GM13977 (cell line): ENCODE results near the gene ASXL3.

ENCODE experiments used
- DNase-seq: peaks from one replicate; pipeline ENCODE4 v3.0.0; 2012; ENCODE audit warnings: low spot score
- in situ Hi-C: fragments of 300-500 bp; cut with MboI; formaldehyde crosslinking; loops from one replicate; pipeline ENCODE4 v1.12.0; 2022; ENCODE audit warnings: low sequenced_read_pairs, low pct_unique_long_range_greater_than_20kb, mixed read lengths, inconsistent platforms; ENCODE audit not compliant: unreplicated experiment
- TF ChIP-seq, protein P1 (sequence below): IDR thresholded peaks from 2 replicates; pipeline ENCODE4 v1.5.1; 2012; ENCODE audit warnings: mild to moderate bottlenecking, control low read depth; ENCODE audit not compliant: insufficient read depth; ENCODE audit errors: extremely low read depth, missing control alignments

The ASXL3 gene

GRCh38 chr18:33577685-33578517 is at the start of gene ASXL3:
Gene ASXL3 (plus strand): TSS chr18:33578219. CDS start chr18:33578632, 413 bp downstream.
- TF ChIP-seq, protein P1, sequence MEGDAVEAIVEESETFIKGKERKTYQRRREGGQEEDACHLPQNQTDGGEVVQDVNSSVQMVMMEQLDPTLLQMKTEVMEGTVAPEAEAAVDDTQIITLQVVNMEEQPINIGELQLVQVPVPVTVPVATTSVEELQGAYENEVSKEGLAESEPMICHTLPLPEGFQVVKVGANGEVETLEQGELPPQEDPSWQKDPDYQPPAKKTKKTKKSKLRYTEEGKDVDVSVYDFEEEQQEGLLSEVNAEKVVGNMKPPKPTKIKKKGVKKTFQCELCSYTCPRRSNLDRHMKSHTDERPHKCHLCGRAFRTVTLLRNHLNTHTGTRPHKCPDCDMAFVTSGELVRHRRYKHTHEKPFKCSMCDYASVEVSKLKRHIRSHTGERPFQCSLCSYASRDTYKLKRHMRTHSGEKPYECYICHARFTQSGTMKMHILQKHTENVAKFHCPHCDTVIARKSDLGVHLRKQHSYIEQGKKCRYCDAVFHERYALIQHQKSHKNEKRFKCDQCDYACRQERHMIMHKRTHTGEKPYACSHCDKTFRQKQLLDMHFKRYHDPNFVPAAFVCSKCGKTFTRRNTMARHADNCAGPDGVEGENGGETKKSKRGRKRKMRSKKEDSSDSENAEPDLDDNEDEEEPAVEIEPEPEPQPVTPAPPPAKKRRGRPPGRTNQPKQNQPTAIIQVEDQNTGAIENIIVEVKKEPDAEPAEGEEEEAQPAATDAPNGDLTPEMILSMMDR: no peak
- peak; percentile 65 for DNase-seq
- in situ Hi-C loops: no loop called here

GRCh38 chr18:33532978-33533377 is 45.0 kb upstream of the ASXL3 start:
- in situ Hi-C loops: no loop called here
- TF ChIP-seq, protein P1: no peak
- no peak for DNase-seq

DNA sequence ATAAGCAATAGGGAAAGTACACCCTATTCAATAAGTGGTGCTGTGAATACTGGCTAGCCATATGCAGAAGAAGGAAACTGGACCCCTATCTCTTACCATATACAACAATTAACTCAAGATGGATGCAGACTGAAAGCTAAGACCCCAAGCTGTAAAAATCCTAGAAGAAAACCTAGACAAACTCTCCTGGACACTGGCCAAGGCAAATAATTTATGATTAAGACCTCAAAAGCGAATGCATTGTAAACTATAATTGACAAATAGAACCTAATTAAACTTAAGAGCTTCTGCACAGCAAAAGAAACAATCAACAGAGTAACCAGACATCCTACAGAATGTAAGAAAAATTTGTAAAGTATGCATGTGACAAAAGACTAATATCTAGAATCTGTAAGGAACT is 41.1 kb upstream of the ASXL3 start:
- in situ Hi-C loops: no loop called here
- DNase-seq: no peak
- TF ChIP-seq, protein P1: no peak

DNA sequence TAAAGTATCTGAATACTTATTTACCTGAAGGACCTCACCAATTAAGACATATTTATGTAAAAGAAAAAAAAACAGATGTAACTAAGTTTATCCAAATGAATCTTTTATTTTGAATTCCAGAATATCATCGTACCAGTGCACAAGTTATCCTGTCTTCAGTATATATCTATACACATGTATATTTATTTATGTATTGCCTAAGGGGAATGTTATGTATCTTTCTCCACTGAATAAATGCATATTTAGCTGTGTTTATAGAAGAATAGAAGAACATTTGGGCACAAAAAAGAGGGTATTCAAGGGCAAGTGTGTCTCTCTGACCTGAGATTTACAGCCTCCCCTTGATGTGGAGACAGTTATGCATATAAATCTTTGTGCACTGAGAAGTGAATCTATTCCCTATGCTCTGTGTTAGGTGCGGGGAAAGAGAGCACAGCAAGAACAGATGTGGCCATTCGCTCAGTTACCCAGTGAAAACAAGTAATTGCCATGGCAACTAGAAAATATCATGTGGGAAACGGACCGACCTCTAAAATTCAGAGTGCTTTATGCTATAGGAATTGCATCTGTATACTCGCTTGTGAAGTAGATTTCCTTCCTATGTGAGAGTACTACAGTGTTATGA is 39.5 kb upstream of the ASXL3 start:
- no peak for DNase-seq
- TF ChIP-seq, protein P1: no peak
- in situ Hi-C loops: no loop called here

DNA sequence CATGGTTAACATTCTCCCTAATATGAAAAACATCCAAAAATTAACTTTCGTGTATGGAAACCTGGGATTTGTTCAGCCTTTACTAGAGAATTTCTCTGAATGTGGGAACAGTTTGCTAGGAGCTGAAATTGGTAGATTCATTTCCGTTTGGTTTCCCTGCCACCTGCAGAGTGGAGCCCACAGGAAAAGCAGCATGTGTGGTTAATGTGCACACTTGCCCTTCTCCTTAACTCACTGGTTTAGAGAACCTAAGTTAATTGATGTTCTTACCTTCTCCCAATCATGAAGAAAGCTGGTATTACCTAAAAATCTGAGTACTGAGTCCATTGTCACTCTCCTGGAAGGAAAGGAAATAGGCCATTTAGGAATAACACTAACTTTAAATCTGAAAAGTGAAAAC is 37.6 kb upstream of the ASXL3 start:
- no peak for DNase-seq
- TF ChIP-seq, protein P1: no peak
- in situ Hi-C loops: no loop called here

DNA sequence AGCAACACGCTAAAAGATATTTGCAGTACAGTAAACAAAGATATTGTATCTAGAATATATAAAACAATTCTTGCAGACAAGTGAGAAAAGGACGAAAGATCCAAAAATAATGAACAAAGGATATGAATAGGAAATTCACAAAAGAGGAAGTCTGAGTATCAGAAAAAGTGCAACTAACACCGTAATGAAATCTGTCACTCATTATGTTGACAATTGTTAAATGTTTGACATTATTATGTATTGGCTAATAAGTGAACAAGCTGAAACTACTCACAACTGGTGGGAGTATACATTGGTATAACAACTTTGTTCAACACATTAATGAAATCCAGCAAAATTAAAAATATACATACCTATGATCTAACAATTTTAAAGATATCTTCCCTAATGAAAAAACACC is 36.7 kb upstream of the ASXL3 start:
- TF ChIP-seq, protein P1: no peak
- no peak for DNase-seq
- in situ Hi-C loops: no loop called here
